Caco-2 (cell line): Measurements from ENCODE around the gene PET100. TPM values are rescaled to one million over a fixed set of nuclear protein-coding genes. Genes with fewer than 3 reads are reported as not detected.

Source experiments
- BruUV-seq: library from RNA; stranded (reverse); fragments of 400-500 nt; replicated peaks from 2 replicates; lab custom pipeline; 2021; lab: Mats Ljungman, UMichigan
- CTCF ChIA-PET: fragments of 300-600 bp; sonication (Branson Sonifier 250); formaldehyde crosslinking; loops from one replicate; lab custom pipeline; 2022; ENCODE audit warnings: antibody characterized with exemption; lab: Charles Lee
- POLR2A ChIA-PET: fragments of 300-600 bp; sonication (Branson Sonifier 250); formaldehyde crosslinking; loops from one replicate; lab custom pipeline; 2022; ENCODE audit warnings: antibody characterized with exemption; lab: Charles Lee
- DNase-seq, 2 experiments: peaks; one replicate each; pipeline versions ENCODE4 v3.0.0 to v3.0.0-alpha.2; 2020 to 2022
- H3K27me3 ChIP-seq: replicated peaks from 2 replicates; pipeline ENCODE4 v1.6.0; 2011; ENCODE audit warnings: low read length; ENCODE audit not compliant: control insufficient read depth, insufficient read depth
- H3K36me3 ChIP-seq: 2 replicates; pipeline ENCODE4 v1.5.1; 2011; ENCODE audit warnings: low read length; ENCODE audit not compliant: control insufficient read depth, insufficient read depth
- H3K4me1 ChIP-seq: fragments of 250-450 bp; sonication (Bioruptor Pico); 2 replicates; pipeline ENCODE4 v1.5.1; 2020; ENCODE audit warnings: mild to moderate bottlenecking
- H3K4me3 ChIP-seq: 2 replicates; pipeline ENCODE4 v1.5.1; 2011; ENCODE audit warnings: low read depth, mild to moderate bottlenecking, control low read depth, low read length
- H3K9me3 ChIP-seq: fragments of 250-450 bp; sonication (Bioruptor Pico); 2 replicates; pipeline ENCODE4 v1.5.1; 2020; ENCODE audit warnings: mild to moderate bottlenecking, moderate library complexity
- H3K27ac Mint-ChIP-seq: one replicate; pipeline ENCODE4 v1.8.0; 2022; ENCODE audit warnings: mixed read lengths; ENCODE audit not compliant: unreplicated experiment
- H3K27me3 Mint-ChIP-seq: one replicate; pipeline ENCODE4 v1.8.0; 2022; ENCODE audit warnings: mixed read lengths; ENCODE audit not compliant: insufficient read depth, unreplicated experiment
- H3K36me3 Mint-ChIP-seq: one replicate; pipeline ENCODE4 v1.8.0; 2022; ENCODE audit warnings: mild to moderate bottlenecking, mixed read lengths; ENCODE audit not compliant: insufficient read depth, unreplicated experiment
- H3K4me1 Mint-ChIP-seq: one replicate; pipeline ENCODE4 v1.8.0; 2022; ENCODE audit warnings: low read depth, mixed read lengths; ENCODE audit not compliant: unreplicated experiment
- H3K4me3 Mint-ChIP-seq: one replicate; pipeline ENCODE4 v1.8.0; 2022; ENCODE audit warnings: mild to moderate bottlenecking, moderate library complexity, mixed read lengths; ENCODE audit not compliant: unreplicated experiment
- H3K9me3 Mint-ChIP-seq: one replicate; pipeline ENCODE4 v1.8.0; 2022; ENCODE audit warnings: mixed read lengths; ENCODE audit not compliant: unreplicated experiment
- intact Hi-C: fragments of 100-400 bp; cut with micrococcal nuclease; formaldehyde crosslinking; loops from one replicate; pipeline ENCODE4 v1.10.0; 2022; ENCODE audit not compliant: unreplicated experiment
- total RNA-seq: library from RNA; stranded (reverse); gene quantifications from 2 replicates; pipeline ENCODE4 v1.2.3, GENCODE V29; 2022
- TF ChIP-seq, protein P1 (sequence below), 2 experiments: fragments of 200-600 bp in 1 of 2; IDR thresholded peaks; 1 replicate in 1 of 2; 2 replicates in 1 of 2; pipeline versions ENCODE4 v1.5.1 to v1.8.0; 2011 to 2022; ENCODE audit warnings: antibody characterized with exemption in 1 of 2, control low read depth in 1 of 2, inconsistent platforms in 1 of 2, low read depth in 1 of 2, low read length in 1 of 2, mild to moderate bottlenecking in 1 of 2, moderate library complexity in 1 of 2; ENCODE audit not compliant: insufficient read depth in 1 of 2, severe bottlenecking in 1 of 2, unreplicated experiment in 1 of 2

The PET100 gene
- total RNA-seq, 1 experiment from 2014 or later: 139 TPM

- DNase-seq: peak; percentile 88 to 93
- POLR2A ChIA-PET: interaction anchor here (0.6 kb wide), 1 partner anchor 571 kb away, joined by 3 read pairs; no protein-coding TSS in a partner anchor
- Histone ChIP-seq H3K36me3 (peaks cover 2% of the 10 kb centered on the region; the same call in 1 of the 2 replicates), H3K4me1 (peaks cover 7% of the 10 kb centered on the region), H3K4me3 (peak within 1 kb of the TSS; percentile 63), H3K9me3 (no peaks in the 10 kb centered on the region), H3K27me3 (no peaks in the 10 kb centered on the region)
- TF ChIP-seq, protein P1, sequence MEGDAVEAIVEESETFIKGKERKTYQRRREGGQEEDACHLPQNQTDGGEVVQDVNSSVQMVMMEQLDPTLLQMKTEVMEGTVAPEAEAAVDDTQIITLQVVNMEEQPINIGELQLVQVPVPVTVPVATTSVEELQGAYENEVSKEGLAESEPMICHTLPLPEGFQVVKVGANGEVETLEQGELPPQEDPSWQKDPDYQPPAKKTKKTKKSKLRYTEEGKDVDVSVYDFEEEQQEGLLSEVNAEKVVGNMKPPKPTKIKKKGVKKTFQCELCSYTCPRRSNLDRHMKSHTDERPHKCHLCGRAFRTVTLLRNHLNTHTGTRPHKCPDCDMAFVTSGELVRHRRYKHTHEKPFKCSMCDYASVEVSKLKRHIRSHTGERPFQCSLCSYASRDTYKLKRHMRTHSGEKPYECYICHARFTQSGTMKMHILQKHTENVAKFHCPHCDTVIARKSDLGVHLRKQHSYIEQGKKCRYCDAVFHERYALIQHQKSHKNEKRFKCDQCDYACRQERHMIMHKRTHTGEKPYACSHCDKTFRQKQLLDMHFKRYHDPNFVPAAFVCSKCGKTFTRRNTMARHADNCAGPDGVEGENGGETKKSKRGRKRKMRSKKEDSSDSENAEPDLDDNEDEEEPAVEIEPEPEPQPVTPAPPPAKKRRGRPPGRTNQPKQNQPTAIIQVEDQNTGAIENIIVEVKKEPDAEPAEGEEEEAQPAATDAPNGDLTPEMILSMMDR (IDR thresholded peaks at IDR 0.05; ENCODE audit: insufficient read depth in 1 of 2, low read depth in 1 of 2, low read length in 1 of 2, severe bottlenecking in 1 of 2, unreplicated experiment in 1 of 2): peak in 1 of 2 experiments; percentile 11
- Mint-ChIP-seq H3K27ac (peak within 1 kb of the TSS; percentile 77), H3K4me1 (no peaks in the 10 kb centered on the region), H3K27me3 (no peaks in the 10 kb centered on the region), H3K4me3 (peak within 1 kb of the TSS; percentile 79), H3K36me3 (peaks cover 22% of the 10 kb centered on the region), H3K9me3 (peaks cover 9% of the 10 kb centered on the region)
- intact Hi-C loops: loop anchor here (1.0 to 2.0 kb wide), 2 partner anchors 8 to 68 kb away; partner anchors contain the start of genes PET100 and XAB2
- CTCF ChIA-PET: interaction anchor here (1.4 kb wide), 1 partner anchor 69 kb away, joined by 7 read pairs; no protein-coding TSS in a partner anchor
- BruUV-seq: no TSS peak
These were observed 7.2 kb downstream of the PET100 start, which contains the start of gene STXBP2 for GRCh38 chr19:7636691-7637373. Gene STXBP2, plus strand, starts transcription at chr19:7637110. Its CDS starts 40 bp downstream, at chr19:7637150.

DNA sequence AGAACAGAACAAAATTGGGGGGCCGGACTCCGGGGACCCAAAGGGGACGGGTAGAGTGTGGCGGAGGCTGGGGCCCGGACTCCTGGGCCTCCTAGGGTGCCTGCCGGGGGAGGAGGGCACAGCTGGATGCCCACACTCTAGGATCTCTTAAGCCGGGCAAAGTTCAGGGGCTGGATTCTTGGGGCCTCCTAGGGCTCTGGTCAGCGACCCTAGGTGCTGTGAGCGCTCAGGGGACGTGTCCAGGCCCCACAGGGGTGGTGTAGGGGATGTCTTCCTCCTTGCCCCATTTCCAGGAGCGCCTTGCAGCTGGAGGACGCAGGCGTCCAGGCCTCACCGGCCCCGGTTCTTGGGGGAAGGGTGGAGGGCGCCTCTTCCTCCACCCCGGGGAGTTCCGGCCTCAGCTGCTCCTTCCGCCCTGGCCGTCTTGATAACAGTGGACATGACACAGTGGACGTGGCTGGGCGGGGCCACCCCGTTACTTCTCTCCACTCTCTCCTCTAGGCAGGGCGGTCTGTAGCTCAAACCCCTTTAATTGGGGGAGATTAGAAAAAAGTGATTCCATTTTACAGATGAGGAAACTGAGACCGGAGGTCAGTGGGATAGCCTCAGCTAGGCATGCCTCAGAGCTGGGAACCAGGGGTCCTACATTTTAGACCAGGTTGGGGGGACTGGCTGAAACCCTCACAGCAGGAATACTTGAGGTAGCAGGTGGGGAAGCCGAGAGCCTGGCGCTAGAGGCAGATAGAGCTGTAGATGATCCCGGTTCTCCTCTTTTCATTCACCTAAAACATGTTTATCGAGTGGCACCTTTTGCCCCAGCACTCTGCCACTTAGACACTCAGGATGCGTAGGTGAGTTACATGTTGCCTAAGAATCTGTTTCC lies 8.0 kb downstream of the PET100 start:
- Histone ChIP-seq H3K27me3 (no peaks in the 10 kb centered on the region), H3K4me1 (peaks cover 7% of the 10 kb centered on the region), H3K36me3 (peaks cover 2% of the 10 kb centered on the region; the same call in 1 of the 2 replicates), H3K9me3 (no peaks in the 10 kb centered on the region), H3K4me3 (peak overlapping the region; percentile 63)
- Mint-ChIP-seq H3K36me3 (peaks cover 22% of the 10 kb centered on the region), H3K27me3 (no peaks in the 10 kb centered on the region), H3K27ac (peak overlapping the region; percentile 77), H3K4me1 (no peaks in the 10 kb centered on the region), H3K4me3 (peak overlapping the region; percentile 79), H3K9me3 (peaks cover 9% of the 10 kb centered on the region)
- POLR2A ChIA-PET: interaction anchor here (0.6 to 0.7 kb wide), 2 partner anchors 8 to 570 kb away, joined by 3 to 4 read pairs; partner anchors contain the start of genes PET100 and XAB2
- peak in 1 of 2 experiments; percentile 34 for DNase-seq
- intact Hi-C loops: loop anchor here (1.0 to 2.0 kb wide), 2 partner anchors 8 to 69 kb away; partner anchors contain the start of genes PET100 and XAB2
- CTCF ChIA-PET: interaction anchor here (0.6 to 1.4 kb wide), 4 partner anchors 8 to 162 kb away, joined by 4 to 7 read pairs (median 4); partner anchors contain the start of genes PET100 and TRAPPC5
- TF ChIP-seq, protein P1 (IDR thresholded peaks at IDR 0.05; ENCODE audit: insufficient read depth in 1 of 2, low read depth in 1 of 2, low read length in 1 of 2, severe bottlenecking in 1 of 2, unreplicated experiment in 1 of 2): no peak
- TSS peak; percentile 25 for BruUV-seq
